HG03280 (cell line): ENCODE data around the gene AP1B1.

Source experiments
- ATAC-seq: cut with Tn5 transposase; IDR thresholded peaks from one replicate; pipeline ENCODE4 v1.9.1; 2021; ENCODE audit warnings: mild to moderate bottlenecking, moderate library complexity; ENCODE audit not compliant: unreplicated experiment

AP1B1 gene

DNA sequence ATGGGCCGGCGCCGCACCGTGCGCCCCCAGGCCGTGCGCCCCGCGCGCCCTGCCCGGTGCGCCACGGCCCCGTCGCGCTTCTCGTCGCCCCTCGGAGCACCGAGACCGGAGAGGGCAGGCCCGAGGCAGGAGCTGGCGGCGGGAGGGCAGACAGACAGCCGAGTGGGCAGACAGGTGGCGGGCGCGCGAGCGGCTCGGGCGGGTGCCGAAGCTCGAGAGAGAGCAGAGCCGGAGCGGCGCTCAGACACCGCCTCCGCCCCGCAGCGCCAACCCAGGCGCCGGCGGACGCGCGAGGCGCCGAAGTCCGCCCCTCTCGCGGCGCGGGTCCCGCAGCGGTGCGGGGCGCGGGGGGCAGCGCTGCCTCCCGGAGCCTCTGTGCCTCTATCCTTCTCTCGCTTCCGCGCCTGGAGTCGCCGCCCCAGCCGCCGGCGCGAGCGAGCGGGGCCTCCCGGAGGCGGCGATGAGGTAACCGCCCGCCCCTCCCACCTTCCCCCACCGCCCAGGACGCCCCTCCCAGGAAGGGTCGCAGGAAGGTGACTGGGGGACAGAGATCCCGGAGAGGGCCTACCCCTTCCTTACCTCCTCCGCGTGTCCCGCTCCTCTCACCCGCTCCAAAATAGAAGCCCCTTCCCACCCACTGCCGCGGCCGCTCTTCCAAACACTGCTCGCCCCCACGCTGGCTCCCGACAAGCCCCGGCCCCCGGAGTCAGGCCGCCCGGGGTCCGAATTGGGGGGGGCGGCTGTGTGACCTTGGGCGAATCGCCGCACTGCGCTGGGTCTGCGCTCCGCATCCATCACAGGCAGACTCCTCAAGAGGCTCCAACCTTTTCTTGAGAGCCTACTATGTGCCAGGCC, 72.9 kb downstream of the AP1B1 start, which contains the start of gene RASL10A:
Gene RASL10A (minus strand): TSS at position 412 of the 855 bp plus-strand sequence. CDS start 451 bp downstream, outside the sequence.
- no peak for ATAC-seq

DNA sequence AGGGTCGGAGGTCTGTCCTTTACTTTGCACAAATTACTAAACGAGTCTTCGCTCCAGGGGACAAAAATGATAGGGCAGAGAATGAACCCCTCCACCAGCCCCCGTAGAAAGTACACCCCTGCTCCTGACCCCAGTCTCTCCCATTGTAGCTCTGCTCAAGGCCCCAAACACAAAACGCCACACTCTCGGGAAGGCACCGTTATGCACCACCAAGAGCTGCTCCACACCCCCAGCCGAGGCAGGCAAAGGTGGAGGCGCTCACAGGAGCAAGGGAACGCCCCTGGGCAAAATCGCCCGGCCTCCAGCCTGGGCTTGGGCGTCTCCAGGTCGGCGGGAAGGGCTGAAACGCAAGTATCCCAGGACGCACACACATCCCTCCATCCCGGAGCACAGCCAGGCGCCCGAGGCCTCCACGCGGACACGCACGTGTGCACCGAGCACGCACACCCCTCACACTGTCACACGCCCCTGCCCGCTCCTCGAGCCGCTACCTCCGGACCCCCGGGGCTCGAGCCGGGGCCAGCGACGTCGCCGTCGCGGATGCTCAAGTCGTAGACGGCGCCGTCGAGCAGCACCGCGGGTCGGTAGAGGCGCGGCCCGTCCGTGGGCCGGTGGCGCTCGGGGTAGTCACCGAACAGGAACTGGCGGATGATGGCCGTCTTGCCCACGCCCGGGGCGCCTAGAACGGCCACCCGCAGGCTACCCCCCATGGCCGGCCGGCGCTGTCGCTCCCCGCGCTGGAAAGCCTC, 73.7 kb downstream of the AP1B1 start:
- ATAC-seq, result no peak

DNA sequence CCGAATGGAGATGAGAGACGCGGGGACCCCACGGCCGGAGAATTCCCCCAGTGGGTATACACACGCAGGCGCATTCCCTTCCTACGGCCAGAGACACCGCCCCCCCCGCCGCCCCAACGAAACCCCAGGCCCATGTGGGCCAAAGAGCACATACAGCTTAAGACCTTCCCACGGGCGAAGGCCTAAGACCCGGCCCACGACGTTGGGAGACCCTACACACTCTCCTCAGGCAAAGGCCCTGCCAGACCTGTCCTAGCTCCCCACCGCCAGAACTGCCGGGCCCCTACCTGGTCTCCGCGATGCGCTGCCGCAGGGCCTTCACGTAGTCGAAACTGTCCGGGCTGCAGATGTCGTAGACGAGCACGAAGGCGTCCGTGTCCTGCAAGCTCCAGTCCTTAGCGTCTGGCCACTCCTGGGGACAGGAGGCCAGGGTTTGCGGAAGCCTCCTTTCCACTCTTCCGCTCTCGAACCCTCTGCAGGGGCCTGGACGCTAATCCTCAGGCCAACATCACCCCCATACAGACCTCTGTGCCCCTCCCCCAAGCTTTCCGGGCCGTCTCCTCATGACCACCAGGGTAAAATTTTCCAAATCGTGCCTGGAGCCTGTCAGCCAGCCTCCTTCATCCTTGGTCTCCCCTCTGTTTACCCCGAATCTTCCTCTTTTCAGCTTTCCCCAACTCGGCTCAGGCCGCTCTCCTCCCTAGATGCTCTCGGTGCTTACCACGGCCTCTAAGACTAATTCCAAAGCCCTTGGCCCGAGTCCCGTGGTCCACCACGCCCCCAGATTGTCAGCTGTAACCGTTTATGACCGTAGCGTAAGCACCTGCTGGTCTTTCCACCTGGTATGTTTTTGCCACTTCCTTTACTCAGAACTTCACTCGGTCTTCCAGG, 74.5 kb downstream of the AP1B1 start:
- no peak for ATAC-seq

DNA sequence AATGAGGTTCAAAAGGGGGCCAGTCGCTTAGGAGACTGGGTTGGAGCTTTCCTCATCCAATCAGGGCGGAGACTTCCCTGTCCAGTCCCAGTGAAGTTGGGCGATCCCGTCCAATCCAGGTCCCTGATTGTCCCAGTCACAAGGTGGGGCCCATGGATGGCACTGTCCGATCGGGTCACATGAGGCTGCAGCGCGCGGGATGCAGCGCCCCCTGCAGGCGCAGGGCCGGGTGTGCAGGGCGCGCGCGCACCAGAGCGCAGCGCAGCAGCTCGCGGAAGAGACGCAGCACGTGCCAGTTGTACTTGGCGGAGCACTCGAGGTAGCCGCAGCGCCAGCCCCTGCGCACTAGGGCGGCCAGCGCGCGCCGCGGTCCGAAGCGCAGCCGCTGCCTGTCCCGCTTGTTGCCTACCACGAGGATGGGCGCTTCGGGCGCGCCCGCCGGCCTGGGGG, 75.2 kb downstream of the AP1B1 start:
- no peak for ATAC-seq

DNA sequence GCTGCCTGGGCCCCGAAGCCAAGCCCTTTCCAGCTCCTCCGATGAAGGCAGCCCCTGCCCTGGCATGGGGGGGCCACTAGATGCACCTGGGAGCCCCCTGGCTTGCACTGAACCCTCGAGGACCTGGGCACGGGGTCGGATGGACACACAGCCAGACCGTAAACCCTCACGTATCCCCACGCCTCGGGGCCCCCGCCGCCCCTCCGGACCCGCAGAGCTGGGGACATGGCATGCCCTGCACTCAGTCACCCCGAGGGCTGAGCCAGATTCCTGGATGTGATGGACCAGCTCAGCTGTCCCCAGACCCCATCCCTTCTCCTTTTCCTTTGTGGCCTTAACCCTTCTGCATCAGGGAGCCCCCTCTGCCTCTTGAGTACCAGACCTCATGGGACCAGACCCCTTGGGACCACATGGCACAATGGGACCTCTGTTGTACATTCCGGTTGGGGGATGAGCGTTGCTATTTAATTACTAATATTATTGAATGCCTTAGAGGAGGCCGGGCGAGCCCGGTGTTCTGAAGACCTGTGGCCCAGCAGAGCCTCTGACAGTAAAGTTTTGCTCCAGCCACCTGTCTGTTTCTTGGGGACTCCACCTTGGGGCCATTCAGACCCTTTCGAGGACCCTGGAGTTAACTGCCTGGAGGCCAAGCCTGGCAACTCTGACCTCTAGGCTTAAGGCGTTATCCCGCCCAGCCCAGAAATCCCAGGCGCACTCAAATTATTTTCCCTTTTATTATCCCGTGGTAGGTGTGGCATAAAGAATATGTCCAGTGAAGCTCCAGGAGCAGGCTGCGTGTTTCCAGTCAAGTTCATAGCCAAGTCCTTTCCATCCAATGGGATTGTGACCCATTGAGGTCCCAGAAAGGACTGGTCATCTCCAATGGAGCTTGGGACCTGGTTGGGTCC, 75.9 kb downstream of the AP1B1 start:
- no peak for ATAC-seq

DNA sequence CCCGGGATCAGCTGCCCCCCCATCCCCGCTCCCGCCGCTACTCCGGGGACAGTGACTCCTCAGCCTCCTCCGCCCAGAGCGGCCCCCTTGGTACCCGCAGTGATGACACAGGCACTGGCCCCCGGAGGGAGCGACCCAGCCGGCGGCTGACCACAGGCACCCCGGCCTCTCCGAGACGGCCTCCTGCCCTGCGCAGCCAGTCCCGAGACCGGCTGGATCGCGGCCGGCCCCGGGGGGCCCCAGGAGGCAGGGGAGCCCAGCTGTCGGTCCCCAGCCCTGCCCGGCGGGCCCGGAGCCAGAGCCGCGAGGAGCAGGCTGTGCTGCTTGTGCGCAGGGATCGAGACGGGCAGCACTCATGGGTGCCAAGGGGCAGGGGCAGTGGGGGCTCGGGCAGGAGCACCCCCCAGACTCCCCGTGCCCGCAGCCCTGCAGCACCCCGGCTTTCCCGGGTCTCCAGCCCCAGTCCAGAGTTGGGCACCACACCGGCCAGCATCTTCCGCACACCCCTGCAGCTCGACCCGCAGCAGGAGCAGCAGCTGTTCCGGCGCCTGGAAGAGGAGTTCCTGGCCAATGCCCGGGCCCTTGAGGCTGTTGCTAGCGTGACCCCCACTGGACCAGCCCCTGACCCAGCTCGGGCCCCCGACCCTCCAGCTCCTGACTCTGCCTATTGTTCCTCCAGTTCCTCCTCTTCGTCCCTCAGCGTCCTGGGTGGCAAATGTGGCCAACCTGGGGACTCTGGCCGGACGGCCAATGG, 76.7 kb downstream of the AP1B1 start:
- ATAC-seq, result no peak

DNA sequence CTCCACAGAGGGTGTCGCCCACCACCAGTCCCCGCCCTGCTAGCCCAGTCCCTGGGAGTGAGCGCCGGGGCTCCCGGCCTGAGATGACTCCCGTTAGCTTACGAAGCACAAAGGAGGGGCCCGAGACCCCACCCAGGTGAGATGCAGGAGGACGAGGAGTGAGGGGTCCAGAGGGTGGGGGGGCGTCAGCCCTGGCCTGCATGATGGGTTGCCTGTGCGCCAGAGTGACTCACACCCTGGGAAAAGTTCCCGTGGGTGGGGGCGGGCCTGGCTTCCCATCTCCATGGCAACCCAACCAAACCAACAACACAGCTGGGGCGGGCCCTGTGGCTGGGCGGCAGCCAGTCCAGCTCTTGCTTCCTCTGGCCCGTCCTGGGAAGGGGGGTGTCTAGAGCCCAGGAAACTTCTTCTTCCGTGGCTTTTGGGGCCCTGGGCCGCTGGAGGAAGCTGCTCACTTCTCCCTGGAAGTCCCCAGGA, 77.5 kb downstream of the AP1B1 start:
- ATAC-seq, result no peak

DNA sequence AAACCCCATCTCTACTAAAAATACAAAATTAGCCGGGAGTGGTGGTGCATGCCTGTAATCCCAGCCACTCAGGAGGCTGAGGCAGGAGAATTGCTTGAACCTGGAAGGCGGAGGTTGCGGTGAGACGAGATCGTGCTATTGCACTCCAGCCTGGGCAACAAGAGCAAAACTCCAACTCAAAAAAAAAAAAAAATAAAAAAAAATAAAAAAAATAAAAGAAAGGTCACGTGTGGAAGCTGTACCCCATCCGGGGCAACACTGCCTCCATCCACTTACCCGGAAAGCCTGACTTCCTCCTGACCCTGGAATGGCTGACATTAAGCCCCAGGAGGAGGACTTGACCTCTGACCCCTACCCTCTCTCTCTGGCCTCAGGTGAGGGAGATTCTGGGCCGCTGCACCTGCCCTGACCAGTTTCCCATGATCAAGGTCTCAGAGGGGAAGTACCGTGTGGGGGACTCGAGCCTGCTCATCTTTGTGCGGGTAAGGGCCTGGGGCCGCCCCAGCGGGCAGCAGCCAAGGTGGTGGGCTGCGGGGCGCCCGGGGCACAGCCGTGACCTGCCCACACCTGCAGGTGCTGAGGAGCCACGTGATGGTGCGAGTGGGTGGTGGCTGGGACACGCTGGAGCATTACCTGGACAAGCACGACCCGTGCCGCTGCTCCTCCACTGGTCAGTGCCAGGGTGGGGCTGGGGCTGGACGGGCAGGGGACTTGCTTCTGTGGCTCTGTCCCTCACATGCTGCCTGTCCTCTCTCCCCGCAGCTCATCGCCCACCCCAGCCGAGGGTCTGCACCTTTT, 78.1 kb downstream of the AP1B1 start:
- ATAC-seq, result no peak

DNA sequence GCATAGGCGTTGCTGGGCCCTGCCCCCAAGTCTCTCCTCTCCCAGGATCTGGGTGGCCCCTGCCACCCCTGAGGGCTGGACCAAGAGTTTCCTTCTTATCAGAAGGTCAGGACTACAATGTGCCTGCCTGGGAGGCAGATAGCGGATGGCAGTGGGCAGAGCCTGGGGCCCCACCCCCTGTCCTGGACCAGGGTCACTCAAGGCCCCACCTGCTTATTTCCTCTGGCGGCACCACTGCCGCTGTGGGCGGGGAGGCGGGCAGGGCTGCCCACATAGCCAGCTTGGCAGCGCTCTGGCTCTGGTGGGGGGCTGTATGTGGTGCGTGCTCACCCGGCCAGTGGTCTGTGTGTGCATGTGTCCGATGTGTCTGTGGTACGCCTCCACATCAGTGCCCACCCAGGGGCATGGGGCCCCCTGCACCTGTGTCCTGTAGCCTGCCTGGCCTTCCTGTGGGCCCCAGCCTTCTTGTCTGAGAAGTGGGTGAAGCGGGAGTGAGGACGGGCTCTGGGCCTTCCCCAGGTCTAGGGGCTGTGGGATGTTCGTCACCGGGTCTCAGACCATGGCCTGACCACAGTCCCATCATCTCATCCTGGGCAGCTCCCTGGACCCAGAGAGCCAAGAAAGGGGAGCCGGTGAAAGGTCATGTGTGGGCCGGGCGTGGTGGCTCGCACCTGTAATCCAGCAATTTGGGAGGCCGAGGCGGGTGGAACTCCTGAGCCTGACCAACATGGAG, 78.9 kb downstream of the AP1B1 start:
- no peak for ATAC-seq

DNA sequence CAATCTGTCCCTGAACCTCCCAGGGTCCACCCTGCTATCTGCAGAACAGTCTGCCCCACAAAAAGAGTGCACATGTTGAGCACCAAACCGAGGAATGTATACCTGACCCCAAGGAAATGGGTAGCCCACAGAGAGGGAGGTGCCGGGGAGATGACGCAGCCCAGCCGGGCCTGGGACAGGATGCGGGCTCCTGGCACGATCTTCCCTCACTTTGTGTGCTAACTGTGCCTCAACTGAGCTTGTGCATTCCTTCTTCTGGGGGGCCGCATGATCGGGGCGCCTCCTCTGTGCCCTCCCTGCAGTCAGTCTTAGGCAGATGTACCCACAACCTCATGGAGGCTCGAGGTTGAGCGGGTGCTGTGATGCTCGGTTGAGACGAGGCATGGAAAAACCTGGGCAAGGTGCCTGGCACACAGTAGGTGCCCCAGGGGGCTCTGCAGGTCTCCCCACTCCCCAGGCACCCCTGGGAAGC, 79.5 kb downstream of the AP1B1 start:
- no peak for ATAC-seq

DNA sequence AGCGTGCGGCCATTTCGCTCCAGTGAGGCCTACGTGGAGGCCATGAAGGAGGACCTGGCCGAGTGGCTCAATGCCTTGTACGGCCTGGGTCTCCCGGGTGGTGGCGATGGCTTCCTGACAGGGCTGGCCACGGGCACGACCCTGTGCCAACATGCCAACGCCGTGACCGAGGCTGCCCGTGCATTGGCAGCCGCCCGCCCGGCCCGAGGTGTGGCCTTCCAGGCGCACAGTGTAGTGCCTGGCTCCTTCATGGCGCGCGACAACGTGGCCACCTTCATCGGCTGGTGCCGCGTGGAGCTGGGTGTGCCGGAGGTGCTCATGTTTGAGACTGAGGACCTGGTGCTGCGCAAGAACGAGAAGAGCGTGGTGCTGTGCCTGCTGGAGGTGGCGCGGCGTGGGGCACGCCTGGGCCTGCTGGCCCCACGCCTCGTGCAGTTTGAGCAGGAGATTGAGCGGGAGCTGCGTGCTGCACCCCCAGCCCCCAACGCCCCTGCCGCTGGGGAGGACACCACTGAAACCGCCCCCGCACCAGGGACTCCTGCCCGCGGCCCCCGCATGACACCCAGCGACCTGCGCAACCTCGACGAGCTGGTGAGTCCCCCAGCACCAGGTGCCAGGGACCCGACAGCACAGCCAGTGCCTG, 80.1 kb downstream of the AP1B1 start:
- ATAC-seq, result no peak

DNA sequence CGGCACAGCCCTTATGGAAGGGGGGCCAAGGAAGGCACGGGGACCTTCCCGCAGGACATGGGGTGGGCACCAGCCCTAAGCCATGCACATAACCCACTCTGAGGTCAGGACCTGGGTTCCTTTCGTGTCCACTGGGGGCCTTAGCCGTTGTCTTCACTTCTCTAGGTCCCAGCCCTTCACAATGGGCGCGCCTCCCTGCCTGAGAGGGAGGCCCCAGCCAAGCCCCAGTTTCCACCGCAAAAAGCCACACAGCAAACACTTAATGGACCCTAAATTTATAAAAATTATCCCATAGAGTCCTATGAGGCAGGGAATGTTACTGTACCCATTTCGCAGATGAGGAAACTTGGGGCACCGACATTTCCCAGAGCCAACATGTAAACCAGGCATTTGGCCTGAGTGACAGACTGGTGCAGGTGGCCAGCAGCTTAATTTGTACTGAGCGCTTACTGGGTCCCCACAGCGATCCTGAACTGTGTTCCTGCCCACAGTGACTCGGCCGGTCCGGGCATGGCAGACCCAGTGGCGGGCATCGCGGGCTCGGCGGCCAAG, 80.7 kb downstream of the AP1B1 start:
- ATAC-seq, result no peak

DNA sequence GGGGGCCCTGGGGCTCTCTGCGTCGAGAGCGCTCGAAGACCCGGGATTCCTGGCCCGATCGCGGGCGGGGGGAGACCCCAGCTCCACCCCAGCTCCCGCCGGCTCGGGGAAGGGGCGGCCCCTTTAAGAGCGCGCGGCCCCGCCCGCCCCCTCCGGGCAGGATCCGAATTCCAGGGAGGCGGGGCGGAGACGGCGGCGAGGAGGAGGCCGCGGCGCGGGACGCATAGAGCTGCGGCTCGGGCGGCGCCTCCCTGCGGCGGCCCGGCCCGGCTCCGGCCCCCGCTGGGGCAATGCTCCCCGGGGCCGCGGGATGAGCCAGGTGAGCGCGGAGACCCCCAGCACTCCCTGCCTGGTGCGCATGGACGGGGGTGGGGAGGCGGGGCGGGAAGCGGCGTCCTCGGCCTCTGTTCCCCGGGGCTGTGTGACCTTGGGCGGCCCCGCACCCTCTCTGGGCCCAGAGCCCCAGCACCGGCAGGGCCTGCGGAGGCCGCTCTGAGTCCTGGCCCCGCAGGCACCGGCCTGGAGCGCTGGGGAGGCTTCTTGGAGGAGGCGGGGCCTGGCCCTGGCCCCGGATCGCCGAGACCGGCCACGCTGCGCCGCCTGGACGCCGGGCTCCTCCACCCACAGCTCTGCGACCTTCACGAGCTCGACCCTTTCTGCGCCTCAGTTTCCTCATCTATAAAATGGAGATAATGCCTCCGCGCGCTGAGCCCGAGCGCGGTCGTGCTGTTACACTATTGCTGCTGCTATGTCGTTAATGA, 81.4 kb downstream of the AP1B1 start:
- no peak for ATAC-seq

DNA sequence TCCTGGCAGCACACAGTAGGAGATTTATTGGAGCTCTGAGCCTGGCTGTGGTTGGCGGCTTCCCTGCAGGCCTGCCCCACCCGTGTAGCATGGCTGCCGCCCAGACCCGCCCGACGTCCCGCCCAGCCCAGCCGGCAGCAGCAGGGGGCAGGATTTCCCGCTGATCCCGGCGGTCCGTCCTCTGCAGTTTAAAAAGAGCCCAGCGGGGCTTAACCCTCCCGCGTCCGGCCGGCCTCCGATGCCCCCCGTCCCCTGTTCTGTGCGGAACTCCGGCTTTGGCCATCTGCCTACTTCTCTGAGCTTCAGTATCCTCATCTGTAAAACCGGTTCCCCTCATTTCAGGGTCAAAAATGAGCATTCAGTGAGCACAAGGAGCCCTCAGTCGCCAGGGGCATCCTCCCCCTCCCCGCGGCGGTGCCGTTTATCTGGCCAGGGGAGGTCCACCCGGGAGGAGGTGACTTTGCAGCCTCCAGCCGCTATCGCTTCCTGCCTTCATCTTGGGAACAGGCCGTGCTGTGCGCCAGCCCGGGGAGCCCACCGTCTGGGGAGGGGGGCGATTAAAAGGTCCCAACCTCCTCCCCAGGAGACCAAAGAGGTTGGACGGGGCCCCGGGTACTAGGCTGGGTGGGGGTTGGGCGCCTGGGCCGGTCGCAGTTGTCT, 82.1 kb downstream of the AP1B1 start, which contains the start of gene GAS2L1:
Gene GAS2L1 (plus strand): TSS at position 476 of the 660 bp plus-strand sequence. CDS start 1,456 bp downstream, outside the sequence.
- ATAC-seq, result no peak

DNA sequence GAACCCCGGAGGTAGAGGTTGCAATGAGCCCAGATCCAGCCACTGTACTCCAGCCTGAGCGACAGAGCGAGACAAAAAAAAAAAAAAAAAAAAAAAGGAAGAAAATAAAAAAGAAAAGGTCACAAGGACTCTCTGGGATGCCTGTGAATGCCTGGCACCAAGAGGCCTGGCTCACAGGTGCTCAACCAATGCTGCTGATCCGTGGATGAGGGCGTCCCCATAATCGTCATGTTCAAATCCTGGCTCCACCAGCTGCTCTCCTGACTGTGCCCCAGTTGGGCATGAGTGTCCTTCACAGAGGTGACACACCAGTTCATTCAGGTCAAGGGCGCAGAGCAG, 82.6 kb downstream of the AP1B1 start:
- ATAC-seq, result no peak
